Body of pancreas (tissue), 4 donors: Measurements from ENCODE around the gene ATRNL1. TPM values are rescaled to one million over a fixed set of nuclear protein-coding genes. Genes with fewer than 3 reads are reported as not detected.
A peak's percentile ranks its signal among the peaks of the same experiment; 100 is the strongest.

Experiments
- ATAC-seq: fragments of 150-250 bp; one replicate; pipeline ENCODE4 v1.9.1; 2016
- DNase-seq, 4 donors: peaks; one replicate each; pipeline ENCODE4 v3.0.0-alpha.2; 2019
- H3K27ac ChIP-seq, 4 donors: fragments of 200-600 bp; sonication (generic); 1 replicate in 3 of 4; 2 replicates in 1 of 4; pipeline versions ENCODE4 v1.5.1 to v1.6.1; 2016 to 2019; ENCODE audit warnings: mild to moderate bottlenecking in 1 of 4, mixed read lengths in 1 of 4, moderate library complexity in 1 of 4
- H3K27me3 ChIP-seq, 2 donors: fragments of 200-600 bp; sonication (generic); one replicate each; pipeline ENCODE4 v1.6.0; 2016; ENCODE audit warnings: mild to moderate bottlenecking in 1 of 2
- H3K36me3 ChIP-seq, 2 donors: fragments of 200-600 bp; sonication (generic); replicated peaks in 1 of 2; 2 replicates each; pipeline ENCODE4 v1.5.1; 2016; ENCODE audit warnings: low read depth in 2 of 2; ENCODE audit not compliant: insufficient read depth in 1 of 2
- H3K4me1 ChIP-seq: fragments of 200-600 bp; sonication (generic); one replicate; pipeline ENCODE4 v1.6.0; 2016
- H3K4me3 ChIP-seq, 2 donors: fragments of 200-600 bp; sonication (generic); 1 replicate in 1 of 2; 2 replicates in 1 of 2; pipeline ENCODE4 v1.5.1; 2016 to 2019
- H3K9me3 ChIP-seq, 3 donors: fragments of 200-600 bp; sonication (generic); 1 replicate in 2 of 3; 2 replicates in 1 of 3; pipeline ENCODE4 v1.5.1; 2016
- POLR2A ChIP-seq, 3 donors: fragments of 450-650 bp; IDR thresholded peaks; one replicate each; pipeline ENCODE4 v1.6.1; 2016; ENCODE audit warnings: antibody characterized with exemption in 3 of 3, mild to moderate bottlenecking in 2 of 3
- WGBS, 2 donors: methylation state at CpG; one replicate each; pipeline ENCODE4 v1.1.5; 2017; 5-methylcytosine and 5-hydroxymethylcytosine counted together
- intact Hi-C: fragments of 100-400 bp; cut with DNase I; formaldehyde crosslinking; loops from one replicate; pipeline ENCODE4 v1.15.1; 2023
- total RNA-seq, 2 donors: library from RNA; depleted of rRNA; stranded (reverse); fragments of >200 nt; gene quantifications; one replicate each; pipeline ENCODE4 v1.1.0, GENCODE V29; 2016
- TF ChIP-seq, protein P1 (sequence below), 7 experiments: fragments of 450-650 bp in 4 of 7; fragments of 200-600 bp in 3 of 7; sonication (generic) in 3 of 7; IDR thresholded peaks; one replicate each; pipeline ENCODE4 v1.5.1; 2016 to 2019; ENCODE audit warnings: antibody characterized with exemption in 7 of 7

ATRNL1 gene, protein sequence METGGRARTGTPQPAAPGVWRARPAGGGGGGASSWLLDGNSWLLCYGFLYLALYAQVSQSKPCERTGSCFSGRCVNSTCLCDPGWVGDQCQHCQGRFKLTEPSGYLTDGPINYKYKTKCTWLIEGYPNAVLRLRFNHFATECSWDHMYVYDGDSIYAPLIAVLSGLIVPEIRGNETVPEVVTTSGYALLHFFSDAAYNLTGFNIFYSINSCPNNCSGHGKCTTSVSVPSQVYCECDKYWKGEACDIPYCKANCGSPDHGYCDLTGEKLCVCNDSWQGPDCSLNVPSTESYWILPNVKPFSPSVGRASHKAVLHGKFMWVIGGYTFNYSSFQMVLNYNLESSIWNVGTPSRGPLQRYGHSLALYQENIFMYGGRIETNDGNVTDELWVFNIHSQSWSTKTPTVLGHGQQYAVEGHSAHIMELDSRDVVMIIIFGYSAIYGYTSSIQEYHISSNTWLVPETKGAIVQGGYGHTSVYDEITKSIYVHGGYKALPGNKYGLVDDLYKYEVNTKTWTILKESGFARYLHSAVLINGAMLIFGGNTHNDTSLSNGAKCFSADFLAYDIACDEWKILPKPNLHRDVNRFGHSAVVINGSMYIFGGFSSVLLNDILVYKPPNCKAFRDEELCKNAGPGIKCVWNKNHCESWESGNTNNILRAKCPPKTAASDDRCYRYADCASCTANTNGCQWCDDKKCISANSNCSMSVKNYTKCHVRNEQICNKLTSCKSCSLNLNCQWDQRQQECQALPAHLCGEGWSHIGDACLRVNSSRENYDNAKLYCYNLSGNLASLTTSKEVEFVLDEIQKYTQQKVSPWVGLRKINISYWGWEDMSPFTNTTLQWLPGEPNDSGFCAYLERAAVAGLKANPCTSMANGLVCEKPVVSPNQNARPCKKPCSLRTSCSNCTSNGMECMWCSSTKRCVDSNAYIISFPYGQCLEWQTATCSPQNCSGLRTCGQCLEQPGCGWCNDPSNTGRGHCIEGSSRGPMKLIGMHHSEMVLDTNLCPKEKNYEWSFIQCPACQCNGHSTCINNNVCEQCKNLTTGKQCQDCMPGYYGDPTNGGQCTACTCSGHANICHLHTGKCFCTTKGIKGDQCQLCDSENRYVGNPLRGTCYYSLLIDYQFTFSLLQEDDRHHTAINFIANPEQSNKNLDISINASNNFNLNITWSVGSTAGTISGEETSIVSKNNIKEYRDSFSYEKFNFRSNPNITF (N-terminal part only)
- 1 to 10 TPM; 3.0 to 6.5 TPM for total RNA-seq

DNA sequence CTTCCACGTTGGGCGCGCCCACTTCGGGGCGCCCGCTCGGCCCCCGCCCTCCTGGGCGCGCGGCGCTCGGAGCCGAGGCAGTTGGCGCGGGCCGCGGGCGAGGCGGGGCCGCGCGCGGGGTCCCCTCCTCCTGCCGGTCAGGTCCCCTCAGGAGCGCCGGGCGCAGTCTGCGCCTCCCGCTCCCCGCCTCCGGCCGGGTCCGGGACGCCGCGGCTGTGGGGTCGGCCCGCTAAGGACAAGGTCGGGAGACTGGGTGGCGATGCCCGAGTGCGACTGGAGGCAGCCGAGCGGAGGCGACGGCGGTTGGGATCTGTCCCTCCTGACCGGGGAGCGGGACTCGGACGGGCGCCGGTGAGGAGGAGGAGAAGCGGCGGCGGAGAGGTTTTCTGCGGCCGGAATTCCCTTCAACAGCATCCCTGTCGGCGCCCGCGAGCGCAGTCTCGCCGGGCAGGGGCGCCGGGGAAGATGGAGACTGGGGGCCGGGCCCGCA, at the start of gene ATRNL1:
ATRNL1 (plus strand) TSS at position 80 of the 490 bp plus-strand sequence; CDS start at position 466, 386 bp downstream.
- H3K27me3 ChIP-seq: no peaks in the 10 kb centered on the region
- peak within 1 kb of the TSS in 3 of 4 donors; percentile 15 to 55 (median 29) for H3K27ac ChIP-seq
- H3K4me1 ChIP-seq: peaks cover 20% of the 10 kb centered on the region
- peak within 1 kb of the TSS; percentile 54 to 64 for H3K4me3 ChIP-seq
- 0% methylated on average over 43 of the region's 70 CpGs; no CpG with 5 or more reads in 1 of the 2 donors for WGBS, 2 donors
- H3K9me3 ChIP-seq: no peaks in the 10 kb centered on the region
- ATAC-seq (peak; percentile 76), DNase-seq (peak; percentile 12 to 62 (median 28))
- TF ChIP-seq, protein P1, sequence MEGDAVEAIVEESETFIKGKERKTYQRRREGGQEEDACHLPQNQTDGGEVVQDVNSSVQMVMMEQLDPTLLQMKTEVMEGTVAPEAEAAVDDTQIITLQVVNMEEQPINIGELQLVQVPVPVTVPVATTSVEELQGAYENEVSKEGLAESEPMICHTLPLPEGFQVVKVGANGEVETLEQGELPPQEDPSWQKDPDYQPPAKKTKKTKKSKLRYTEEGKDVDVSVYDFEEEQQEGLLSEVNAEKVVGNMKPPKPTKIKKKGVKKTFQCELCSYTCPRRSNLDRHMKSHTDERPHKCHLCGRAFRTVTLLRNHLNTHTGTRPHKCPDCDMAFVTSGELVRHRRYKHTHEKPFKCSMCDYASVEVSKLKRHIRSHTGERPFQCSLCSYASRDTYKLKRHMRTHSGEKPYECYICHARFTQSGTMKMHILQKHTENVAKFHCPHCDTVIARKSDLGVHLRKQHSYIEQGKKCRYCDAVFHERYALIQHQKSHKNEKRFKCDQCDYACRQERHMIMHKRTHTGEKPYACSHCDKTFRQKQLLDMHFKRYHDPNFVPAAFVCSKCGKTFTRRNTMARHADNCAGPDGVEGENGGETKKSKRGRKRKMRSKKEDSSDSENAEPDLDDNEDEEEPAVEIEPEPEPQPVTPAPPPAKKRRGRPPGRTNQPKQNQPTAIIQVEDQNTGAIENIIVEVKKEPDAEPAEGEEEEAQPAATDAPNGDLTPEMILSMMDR (IDR thresholded peaks at IDR 0.05): no peak
- TF ChIP-seq POLR2A (IDR thresholded peaks at IDR 0.05): peak in 2 of 3 donors; percentile 6 to 20
- intact Hi-C loops: no loop called here
- H3K36me3 ChIP-seq: no peaks in the 10 kb centered on the region

DNA sequence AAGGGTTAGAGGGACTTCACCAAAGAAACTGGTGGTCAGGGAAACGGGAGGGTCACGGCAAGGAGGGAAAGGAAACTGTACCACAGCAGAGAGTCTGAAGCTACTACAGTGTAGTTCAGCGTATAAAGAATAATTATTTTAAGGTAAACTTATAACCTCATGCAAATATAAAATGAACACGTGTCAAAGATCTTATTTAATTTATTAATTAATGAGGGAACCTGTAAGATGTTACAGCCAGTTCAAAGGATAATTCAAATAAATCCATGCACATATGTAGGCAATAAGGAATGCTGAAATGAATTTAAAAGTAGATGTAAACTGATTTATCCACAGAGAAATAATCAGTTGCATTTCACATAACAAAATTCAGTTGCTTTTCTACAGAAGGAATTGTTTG, 49.4 kb upstream of the ATRNL1 start:
- intact Hi-C loops: no loop called here
- TF ChIP-seq, protein P1 (IDR thresholded peaks at IDR 0.05): no peak
- peaks cover 16% of the 10 kb centered on the region for H3K4me1 ChIP-seq
- whole genome bisulfite sequencing, 2 donors: 77 to 95% methylated on average over 4 of the region's 4 CpGs
- ATAC-seq: no peak
- no peak overlapping the region for H3K27ac ChIP-seq
- DNase-seq: no peak
- no peaks in the 10 kb centered on the region for H3K27me3 ChIP-seq
- no peak overlapping the region for H3K4me3 ChIP-seq
- no peaks in the 10 kb centered on the region for H3K36me3 ChIP-seq
- no peaks in the 10 kb centered on the region for H3K9me3 ChIP-seq

DNA sequence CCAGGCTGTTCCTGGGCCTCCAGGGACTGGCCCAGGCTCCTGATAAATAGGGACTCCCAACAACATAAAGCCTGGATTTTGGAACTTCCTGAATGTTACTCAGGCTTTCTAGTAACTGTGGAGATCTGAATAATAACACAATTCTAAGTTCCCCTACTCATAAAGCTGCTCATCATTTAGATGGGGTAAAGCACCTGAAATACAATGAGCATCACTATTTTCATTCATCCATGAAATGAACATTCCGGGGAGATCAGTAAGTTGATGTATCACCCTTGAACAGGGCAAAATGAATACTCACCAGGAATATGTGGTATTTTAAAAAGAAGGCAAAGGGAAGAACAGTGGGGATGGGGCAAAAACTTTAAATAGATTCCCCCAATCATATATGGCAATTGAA, 48.3 kb upstream of the ATRNL1 start:
- intact Hi-C loops: no loop called here
- Histone ChIP-seq H3K9me3 (no peaks in the 10 kb centered on the region), H3K36me3 (no peaks in the 10 kb centered on the region), H3K27me3 (no peaks in the 10 kb centered on the region), H3K4me1 (peaks cover 8% of the 10 kb centered on the region), H3K4me3 (no peak overlapping the region), H3K27ac (no peak overlapping the region)
- WGBS, 2 donors: 90 to 96% methylated on average over 1 of the region's 1 CpG
- TF ChIP-seq POLR2A (IDR thresholded peaks at IDR 0.05): no peak
- TF ChIP-seq, protein P1 (IDR thresholded peaks at IDR 0.05): no peak
- ATAC-seq (no peak), DNase-seq (no peak)

DNA sequence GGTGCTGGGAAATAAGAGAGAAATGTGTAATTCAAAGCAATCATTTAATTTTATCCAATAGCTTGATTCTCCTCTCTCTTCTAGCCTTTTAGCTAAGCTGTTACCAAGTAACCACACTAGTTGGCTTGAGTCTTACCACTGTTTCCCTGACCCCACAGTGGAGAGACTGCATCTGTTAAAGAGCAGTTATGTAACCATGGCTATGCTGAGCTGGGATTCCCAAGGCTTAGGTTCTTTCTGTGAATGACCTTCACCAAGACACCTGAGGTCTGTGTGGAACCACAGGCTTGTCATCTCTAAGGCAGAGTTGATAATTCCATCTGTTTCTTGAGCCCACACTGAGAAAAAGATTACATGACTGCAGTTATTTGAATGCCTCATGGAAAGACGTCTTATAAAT, 47.7 kb upstream of the ATRNL1 start:
- DNase-seq (peak in 3 of 4 donors; percentile 13 to 23 (median 18)), ATAC-seq (peak; percentile 33)
- peaks cover 8% of the 10 kb centered on the region for H3K4me1 ChIP-seq
- 39 to 44% methylated on average over 1 of the region's 1 CpG for WGBS, 2 donors
- no peaks in the 10 kb centered on the region for H3K36me3 ChIP-seq
- no peaks in the 10 kb centered on the region for H3K27me3 ChIP-seq
- H3K9me3 ChIP-seq: no peaks in the 10 kb centered on the region
- intact Hi-C loops: no loop called here
- TF ChIP-seq POLR2A (IDR thresholded peaks at IDR 0.05): no peak
- TF ChIP-seq, protein P1 (IDR thresholded peaks at IDR 0.05): no peak
- H3K4me3 ChIP-seq: no peak overlapping the region
- H3K27ac ChIP-seq: no peak overlapping the region
